NT2/D1 (cell line): ENCODE results near the gene HOXB3.

Experiments
- YY1 ChIP-seq: IDR thresholded peaks from 2 replicates; pipeline ENCODE4 v1.6.1; 2011; ENCODE audit not compliant: insufficient read length, insufficient read depth
- ZNF274 ChIP-seq: IDR thresholded peaks from 2 replicates; pipeline ENCODE4 v1.6.1; 2011; ENCODE audit warnings: mild to moderate bottlenecking, low read depth, low read length

GRCh38 chr17:48567209-48567608 lies 22.8 kb downstream of the HOXB3 start:
- no peak for TF ChIP-seq YY1
- no peak for TF ChIP-seq ZNF274
